Measurements from ENCODE around the gene RAVER1.

RAVER1 gene

DNA sequence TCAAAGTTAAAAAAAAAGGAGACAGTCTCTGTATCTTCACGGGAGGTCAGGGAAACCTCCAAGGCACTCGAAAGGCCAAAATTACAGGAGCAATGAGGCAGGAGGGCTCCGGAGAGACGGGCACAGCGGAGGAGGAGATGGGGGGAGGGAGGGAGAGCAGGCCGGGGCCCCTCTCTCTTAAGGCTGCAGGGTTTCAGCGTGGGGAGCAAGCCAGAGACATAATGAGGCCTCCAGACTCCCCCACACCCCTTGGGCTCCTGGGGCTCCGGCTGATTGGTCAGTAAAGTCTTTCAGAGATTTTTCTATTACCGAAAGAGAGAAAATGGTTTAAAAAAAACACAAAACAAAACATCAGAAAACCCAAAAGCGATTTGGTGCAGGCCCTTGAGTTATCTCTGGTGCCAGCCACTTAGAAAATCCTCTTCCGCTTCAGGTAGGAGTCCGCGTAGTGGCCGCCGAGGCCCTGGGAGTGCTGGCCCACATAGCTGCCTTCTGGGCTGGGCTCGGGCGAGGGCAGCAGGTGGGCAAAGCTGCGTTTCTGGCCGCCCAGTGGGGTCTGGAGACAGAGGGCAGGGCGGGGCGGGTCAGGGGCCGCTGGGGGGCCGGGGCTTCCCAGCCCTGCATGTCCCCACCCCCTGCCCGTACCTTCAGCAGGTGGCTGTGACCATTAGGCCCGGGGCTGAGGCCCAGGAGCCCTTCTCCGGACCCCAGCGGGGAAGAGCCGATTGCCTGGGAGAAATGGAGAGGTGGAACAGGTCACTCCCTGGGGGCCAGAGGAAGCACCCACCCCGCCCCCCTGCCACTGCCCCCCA is 16.1 kb downstream of the RAVER1 start:
- no peak for DNase-seq

DNA sequence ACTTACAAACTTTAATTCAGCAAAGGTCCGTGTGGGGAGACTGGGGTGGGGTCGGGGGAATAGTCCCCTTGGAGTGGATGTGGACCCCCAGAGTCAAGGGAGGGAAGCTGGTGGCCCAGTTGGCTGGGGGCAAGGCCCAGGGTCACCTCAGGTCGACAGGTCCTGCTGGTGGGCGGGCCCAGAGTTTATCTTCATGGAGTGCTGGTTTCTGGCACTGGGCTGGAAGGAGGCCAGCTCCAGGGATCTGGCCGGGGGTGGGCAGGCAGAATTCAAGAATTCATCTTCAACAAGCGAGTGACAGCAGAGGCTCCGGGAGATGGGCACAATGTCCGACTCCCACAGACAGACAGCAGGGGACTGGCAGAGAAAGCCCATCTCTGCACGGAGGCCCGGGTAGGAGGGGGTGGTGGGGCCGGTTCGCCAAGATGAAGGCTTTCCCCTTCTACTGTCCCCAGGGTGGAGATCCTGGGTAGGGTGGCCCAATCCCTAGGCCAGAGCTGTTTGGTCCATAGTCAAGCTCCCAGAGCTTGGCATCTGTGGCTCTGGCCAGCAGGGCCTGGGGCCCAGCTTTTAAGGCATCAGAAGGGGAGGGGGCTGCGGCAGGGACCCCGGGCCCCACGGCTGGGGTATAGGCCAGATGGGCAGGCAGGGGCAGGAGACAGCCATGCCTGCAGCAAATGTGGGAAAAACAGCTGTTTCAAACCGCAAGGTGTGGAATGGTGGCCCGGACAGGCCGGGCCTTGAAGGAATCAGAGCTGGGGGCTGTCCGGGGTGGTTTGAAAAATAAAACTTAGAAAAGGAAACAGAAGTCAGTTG is 16.9 kb downstream of the RAVER1 start:
- DNase-seq = no peak

DNA sequence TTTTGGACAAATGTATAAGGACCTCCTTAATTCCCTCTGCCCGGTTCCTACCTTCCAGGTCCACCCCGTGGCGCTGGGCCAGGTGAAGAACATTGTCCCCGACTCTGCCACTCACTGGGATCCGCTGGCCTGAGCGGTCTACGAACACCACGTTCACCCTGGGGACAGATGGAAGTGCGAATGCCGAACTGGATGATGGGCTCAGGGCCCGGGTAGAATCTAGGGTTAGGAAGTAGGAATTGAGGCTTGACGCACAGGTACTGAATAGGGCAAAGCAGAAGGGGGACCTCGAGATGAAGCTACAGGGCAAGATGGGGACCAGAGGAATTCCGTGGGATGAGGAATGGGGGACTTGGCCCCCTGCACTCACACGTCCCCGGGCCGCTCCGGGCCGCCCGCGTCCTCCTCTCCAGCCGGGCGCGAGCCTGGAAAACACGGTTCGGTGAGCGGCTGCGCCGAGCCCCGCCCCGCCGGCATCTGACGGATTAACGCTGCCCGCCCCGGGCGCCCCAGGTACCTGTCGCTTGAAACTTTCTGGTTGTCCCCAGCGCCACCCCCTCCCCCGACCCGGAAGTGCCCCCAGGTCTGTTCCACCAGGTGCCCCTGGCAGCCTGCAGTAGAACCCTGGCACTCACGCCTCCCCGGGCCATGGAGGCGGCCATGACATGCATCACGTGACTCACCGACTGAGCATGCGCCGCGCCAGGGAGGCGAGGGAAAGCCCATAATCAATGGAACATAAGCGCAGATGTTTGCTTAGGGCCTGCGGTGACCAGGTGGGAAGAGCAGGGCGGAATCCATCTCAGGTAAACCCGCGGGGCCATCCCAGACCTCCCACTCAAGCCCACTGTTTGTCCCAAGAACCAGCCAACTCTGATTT is 17.8 kb downstream of the RAVER1 start, which contains the start of gene FDX2:
Gene FDX2 (minus strand): TSS at position 681 of the 880 bp plus-strand sequence. CDS start 19 bp downstream, at position 662.
- peak; percentile 92 for DNase-seq

DNA sequence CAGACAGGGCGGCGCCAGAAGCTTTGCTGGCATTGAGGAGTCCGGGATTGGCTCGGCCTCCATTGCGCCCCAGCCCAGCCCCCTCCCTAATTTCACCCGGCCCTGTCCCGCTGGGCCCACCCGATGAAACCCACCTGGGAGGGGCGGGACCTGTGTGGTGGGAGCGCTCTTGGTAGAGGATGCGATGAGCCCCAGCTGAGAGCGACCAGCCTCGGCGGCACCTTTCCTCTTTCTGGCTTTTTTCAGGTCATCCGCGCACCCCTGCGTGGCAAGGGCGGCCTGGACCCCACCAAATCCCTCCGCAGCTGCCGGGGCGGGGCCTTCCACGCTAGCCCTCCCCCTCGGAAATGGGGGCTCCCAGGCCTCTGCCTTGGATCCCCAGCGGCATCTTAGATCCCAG is 23.9 kb downstream of the RAVER1 start, which contains the start of gene ZGLP1:
Gene ZGLP1 (minus strand): TSS at position 393 of the 400 bp plus-strand sequence.
- DNase-seq = no peak

DNA sequence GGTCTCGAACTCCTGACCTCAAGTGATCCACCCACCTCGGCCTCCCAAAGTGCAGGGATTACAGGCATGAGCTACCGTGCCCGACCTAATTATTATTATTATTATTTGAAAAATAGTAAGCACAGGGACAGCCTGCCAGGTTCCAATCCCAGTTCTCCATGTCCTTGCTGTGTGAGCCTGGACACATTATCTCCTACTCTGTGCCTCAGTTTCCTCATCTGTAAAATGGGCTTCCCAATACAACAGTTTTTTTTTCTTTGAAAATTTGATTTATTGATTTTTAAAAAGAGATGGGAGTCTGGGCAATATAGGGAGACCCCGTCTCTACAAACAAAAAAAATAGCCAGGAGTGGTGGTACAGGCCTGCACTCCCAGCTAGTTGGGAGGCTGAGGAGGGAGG is 27.0 kb downstream of the RAVER1 start:
- DNase-seq = no peak

DNA sequence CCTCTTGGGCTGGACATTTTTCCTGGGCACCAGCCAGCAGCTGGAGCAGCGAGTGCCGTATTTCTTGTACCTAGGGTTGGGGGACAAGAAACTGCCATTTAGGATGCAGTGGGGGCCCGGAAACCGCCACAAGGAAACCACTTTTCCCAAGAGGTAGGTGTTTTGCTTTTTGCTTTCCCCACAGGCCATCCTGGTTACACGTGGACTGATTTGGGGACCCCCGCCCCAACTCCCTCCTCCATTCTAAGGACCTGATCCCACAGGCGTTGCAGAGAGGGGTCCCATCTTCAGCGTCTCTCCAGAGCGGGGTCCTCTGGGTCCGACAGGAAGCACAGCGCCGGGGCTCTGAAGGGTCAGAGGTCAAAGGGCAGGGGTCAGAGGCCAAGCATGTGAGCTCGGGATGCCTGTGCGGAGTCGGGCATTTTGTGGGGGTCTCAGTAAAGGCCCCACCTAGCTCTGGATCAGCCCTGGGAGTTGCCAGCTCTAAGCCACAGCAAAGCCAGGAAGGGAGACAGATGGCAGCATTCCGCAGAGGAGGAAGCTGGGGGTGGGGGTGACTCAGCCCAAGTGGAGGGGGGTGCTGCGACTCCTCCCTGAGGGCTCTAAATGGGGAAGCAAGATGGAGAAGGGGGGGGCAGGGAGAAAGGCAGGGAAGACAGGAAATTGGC is 28.1 kb downstream of the RAVER1 start:
- no peak for DNase-seq

DNA sequence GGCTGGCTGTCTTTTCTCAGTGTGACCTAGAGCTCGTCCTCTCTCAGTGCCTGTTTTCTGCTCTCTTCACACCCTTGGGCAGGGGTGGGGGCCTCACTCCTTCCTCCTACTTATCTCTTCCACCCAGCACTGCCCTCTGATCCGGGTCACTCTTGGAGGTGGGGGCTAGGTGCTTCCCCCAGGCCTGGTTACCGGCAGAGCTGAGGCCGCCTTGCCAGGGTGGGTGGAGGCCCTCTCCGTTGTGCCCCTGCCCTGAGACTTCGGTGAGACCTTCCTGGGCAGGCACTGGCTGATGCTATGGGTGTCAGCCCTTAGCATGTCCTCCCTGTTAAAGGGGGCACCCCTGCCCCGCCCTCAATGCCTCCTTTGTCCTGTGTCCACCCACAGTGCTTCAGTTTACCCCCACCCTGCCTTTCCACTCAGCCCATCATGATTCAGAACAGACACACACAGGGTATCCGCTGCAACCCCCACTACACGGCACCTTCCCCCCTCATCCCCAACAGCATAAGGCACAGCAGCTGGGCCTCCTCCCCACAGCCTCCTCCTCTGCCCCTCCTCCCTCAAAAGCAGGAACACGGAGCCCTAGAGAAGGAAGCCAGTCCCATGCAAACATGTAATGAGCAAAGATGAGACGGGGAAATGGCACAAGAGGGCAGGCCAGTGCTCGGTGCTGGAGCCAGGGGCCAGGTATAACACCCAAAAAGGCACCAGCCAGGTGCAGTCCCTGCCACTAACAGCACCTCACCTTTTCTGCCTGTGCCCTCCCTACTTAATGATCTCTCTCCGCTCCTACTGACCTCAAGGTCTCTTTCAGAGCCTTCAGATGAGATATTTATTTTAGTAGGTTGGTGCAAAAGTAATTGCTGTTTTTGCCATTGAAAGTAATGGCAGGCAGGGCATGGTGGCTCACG is 33.5 kb downstream of the RAVER1 start:
- DNase-seq = no peak

DNA sequence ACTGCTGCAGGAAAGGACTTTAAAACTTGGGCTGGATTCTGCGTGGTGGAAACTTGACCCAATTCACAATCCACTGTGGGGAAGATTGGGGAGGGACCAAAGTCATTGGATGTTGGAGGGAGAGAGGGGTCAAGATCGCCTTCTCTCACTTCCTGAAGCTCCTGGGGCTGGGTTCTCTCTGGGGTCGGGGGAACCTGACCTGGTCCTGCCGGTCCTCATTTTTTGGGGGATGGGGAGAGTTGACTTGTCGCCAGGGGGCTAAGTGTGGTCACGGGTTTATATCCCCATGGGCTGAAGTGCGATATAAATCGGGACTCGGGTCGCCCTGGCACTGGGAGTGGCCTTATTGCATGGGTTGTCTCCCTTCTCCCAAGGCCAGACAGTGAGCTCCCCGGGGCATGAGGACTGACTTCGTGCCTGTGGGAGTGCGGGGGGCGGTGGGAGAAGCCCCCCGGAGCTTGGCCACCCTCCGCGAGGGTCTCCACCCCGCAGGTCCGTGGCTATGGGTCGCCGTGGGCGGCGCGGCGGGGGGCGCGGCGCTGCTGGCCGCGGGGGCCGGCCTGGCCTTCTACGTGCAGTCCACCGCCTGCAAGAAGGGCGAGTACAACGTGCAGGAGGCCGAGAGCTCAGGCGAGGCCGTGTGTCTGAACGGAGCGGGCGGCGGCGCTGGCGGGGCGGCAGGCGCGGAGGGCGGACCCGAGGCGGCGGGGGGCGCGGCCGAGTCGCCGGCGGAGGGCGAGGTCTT is 37.3 kb downstream of the RAVER1 start:
- DNase-seq = no peak

DNA sequence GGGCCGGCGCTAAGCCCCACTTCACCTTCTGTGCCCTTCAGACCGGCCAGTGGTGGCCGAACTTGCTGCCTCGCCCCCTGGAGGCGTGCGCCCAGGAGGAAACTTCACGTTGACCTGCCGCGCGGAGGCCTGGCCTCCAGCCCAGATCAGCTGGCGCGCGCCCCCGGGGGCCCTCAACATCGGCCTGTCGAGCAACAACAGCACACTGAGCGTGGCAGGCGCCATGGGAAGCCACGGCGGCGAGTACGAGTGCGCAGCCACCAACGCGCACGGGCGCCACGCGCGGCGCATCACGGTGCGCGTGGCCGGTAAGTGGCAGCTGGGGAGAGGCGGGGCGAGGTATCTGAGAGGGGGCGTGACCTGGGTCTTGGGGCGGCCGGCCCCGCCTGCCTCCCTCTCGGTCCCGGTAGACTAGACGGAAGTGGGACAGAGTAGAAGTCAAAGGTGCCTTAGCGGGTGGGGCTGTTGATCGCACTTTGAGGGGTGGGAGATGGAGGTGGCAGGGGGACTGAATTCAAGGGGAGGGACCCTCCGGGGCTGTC is 38.0 kb downstream of the RAVER1 start:
- DNase-seq = peak; percentile 51

DNA sequence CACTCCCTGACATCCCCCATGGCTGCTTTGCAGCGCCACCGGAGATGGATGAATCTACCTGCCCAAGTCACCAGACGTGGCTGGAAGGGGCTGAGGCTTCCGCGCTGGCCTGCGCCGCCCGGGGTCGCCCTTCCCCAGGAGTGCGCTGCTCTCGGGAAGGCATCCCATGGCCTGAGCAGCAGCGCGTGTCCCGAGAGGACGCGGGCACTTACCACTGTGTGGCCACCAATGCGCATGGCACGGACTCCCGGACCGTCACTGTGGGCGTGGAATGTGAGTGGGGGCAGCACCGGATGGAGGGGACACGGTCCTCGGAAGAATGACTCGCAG is 39.0 kb downstream of the RAVER1 start:
- DNase-seq = no peak

DNA sequence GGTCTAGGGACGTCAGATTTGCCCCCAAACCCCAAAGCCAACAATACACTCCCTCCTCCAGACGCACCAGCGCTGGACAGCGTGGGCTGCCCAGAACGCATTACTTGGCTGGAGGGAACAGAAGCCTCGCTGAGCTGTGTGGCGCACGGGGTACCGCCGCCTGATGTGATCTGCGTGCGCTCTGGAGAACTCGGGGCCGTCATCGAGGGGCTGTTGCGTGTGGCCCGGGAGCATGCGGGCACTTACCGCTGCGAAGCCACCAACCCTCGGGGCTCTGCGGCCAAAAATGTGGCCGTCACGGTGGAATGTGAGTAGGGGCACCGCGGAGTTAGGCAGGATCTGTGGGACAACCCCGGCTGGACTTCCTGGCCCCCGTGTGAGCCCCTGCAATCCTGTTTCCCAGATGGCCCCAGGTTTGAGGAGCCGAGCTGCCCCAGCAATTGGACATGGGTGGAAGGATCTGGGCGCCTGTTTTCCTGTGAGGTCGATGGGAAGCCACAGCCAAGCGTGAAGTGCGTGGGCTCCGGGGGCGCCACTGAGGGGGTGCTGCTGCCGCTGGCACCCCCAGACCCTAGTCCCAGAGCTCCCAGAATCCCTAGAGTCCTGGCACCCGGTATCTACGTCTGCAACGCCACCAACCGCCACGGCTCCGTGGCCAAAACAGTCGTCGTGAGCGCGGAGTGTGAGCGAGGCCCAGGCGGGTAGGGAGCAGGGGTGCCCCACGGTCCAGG is 39.5 kb downstream of the RAVER1 start:
- DNase-seq = no peak

DNA sequence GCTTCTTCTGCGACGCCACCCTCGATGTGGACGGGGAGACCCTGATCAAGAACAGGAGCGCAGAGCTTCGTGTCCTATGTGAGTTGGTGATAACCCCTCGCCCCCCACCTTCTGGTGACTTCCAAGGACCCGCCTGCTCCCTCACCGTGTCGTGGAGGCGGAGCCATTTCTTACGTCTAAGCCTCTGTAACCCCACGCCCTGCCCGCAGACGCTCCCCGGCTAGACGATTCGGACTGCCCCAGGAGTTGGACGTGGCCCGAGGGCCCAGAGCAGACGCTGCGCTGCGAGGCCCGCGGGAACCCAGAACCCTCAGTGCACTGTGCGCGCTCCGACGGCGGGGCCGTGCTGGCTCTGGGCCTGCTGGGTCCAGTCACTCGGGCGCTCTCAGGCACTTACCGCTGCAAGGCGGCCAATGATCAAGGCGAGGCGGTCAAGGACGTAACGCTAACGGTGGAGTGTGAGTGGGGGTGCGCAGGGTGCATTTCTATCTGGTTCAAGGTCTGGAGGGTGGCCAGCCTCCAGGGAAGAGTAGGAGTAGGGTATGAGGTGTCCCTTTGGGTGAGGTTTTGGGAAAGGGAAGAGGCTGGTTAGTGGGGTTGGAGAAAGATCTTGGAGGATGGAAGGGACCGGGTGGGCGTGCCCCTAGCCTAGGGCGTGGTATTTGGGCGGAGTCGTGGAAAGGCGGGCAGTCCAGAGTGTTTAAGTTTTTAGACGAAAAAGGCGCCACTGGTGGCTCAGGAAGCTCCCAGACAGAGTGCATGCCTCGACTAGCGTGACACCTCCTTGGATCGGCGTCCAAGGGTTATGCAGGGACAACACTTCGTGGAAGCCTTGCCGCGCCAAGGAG is 40.3 kb downstream of the RAVER1 start:
- DNase-seq = no peak

DNA sequence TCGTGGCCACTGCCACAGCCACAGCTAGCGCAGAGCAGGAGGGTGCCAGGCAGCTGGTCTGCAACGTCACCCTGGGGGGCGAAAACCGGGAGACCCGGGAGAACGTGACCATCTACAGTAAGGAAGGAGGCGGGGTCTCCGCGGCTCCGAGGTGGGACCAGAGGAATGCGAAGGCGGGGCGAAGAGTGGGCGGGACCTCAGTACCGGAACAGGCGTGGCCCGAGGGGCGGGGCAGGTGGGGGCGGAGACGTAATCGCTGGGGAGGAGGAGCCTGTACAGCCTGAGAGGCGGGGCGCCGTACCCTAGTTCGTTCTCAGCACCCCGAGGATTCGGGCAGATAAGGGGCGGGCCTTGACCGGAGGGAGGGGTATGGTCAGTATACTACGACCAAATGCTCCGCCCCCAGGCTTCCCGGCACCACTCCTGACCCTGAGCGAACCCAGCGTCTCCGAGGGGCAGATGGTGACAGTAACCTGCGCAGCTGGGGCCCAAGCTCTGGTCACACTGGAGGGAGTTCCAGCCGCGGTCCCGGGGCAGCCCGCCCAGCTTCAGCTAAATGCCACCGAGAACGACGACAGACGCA is 41.0 kb downstream of the RAVER1 start:
- DNase-seq = peak; percentile 81

DNA sequence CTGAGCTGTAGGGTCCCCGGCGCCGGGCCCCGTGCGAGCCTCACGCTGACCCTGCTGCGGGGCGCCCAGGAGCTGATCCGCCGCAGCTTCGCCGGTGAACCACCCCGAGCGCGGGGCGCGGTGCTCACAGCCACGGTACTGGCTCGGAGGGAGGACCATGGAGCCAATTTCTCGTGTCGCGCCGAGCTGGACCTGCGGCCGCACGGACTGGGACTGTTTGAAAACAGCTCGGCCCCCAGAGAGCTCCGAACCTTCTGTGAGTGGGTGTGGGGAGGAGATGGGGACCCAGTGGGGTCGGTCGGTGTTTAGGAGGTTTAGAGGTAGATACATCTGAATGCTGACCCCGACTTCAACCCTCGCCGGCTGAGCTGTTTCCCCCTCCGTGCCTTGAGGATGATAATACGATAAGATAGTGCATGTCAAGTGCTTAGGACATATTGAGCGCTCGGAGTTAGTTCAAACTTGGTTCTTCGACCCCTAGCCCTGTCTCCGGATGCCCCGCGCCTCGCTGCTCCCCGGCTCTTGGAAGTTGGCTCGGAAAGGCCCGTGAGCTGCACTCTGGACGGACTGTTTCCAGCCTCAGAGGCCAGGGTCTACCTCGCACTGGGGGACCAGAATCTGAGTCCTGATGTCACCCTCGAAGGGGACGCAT is 41.6 kb downstream of the RAVER1 start:
- DNase-seq = no peak

DNA sequence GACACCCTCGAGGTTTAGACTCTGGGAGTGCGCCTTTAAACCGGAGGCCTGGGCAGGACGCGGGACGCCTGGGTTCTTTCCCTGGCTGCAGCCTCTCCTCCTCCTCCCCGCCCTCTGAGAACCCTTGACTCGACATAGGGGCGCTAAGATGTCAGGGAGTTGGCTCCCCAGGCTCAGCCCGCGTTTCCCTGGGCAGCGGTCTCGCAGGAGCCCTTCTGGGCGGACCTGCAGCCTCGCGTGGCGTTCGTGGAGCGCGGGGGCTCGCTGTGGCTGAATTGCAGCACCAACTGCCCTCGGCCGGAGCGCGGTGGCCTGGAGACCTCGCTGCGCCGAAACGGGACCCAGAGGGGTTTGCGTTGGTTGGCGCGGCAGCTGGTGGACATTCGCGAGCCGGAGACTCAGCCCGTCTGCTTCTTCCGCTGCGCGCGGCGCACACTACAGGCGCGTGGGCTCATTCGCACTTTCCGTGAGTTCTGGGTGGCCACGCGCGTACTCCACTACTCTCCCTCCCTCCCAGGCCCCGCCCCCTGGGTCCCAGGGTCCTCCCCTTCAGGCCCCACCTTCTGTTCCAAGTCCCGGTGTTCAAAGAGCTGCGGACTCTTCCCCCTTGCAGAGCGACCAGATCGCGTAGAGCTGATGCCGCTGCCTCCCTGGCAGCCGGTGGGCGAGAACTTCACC is 42.3 kb downstream of the RAVER1 start:
- peak; percentile 57 for DNase-seq

DNA sequence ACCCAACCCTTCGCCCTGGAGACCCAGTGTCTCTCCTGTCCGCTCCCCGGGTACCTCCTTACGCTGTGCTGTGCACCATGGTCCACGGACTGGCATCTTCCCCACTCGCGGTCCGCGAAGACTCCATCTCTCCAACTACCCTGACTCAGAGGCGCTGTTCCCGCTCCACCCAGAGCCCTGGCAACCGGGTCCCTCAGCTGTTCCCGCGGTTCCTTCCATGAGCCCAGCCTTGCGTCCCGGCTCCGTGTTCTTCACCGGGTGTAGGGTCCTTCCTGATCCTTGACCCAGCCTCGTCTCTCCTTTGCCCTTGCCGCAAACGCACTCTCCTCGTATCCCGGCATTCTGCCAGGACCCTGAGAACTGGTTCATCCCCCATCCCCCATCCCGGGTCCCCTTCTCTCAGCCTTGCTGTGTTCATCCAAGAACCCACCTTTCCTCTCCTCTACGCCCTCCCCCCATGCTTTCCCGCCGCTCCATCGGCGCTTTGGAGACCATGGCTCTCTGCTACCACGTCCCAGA is 42.9 kb downstream of the RAVER1 start:
- no peak for DNase-seq

DNA sequence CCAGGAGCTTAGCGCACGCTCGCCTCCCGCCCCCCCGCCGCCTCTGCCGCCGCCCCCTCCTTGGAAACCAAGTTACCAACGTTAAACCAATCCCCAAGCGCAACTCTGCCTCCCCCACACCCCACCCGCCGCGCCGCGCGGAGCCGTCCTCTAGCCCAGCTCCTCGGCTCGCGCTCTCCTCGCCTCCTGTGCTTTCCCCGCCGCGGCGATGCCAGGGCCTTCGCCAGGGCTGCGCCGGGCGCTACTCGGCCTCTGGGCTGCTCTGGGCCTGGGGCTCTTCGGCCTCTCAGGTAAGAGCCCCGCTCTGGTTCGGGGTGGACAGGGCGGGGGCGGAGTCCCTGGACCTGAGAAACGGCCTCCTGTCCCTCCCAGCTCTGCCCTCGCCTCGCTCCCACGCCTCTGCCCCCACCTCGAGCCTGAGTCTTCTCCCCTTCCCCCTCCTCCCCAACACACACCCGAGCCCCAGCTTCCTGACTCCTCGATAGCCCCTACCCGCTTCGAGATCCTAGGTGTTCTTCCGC is 43.4 kb downstream of the RAVER1 start, which contains the start of gene ICAM5:
Gene ICAM5 (plus strand): TSS at position 117 of the 521 bp plus-strand sequence. CDS start 92 bp downstream, at position 209.
- DNase-seq = peak; percentile 16

All from activated CD4-positive, alpha-beta T cell treated with anti-CD3 and anti-CD28 coated beads, Interleukin-2, amount 50 U/mL, for 16 hours (primary cell).